ENCODE results near the gene MRPL11.
"Not testable (repeated sequence)": the region's sequence is repeated elsewhere in the genome, so short reads cannot be mapped to it uniquely, and the experiment has no call there.

MRPL11 gene

DNA sequence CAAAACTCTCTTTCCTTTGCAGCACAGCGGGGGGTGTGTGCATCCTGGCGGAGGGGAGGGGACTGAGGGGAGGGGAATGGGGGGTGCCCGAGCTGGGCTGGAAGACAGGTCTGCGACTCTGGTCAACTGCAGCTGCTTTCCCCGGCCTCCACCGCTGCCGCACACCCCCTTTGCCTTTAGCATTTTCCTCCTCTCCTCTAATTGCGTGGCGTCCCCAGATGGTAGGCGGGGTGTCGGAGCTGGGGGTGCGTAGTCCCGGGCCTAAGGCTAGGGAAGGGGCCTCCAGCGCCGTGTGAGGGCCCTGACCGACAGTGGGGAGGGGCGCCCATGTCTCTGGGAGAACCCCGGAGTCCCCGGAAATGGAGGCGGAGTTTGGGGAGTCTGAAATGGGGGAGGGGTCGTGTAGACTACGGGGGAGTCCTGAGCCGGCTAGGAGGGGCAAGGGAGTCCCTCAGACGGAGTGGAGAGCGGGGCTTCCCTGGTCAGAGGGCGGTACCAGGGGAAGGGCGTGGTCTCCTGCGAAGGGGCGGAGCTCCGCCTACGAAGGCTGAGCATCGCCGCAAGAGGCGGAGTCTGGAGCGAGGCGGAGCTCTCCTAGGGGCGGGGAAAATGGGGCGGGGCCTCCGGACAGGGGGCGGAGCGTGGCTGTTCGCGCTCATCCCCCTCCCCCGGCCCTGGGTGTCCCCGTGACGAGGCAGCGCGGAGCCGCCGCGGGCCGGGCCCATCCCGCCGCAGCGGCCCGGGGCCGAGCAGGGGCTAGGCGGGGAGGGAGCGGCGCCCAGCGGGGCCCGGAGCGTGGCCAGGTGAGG is 27.8 kb upstream of the MRPL11 start, which contains the start of gene PELI3:
Gene PELI3 (plus strand): TSS at position 681 of the 809 bp plus-strand sequence. CDS start 1,224 bp downstream, outside the sequence.
- DNase-seq: peak; percentile 79 to 87

DNA sequence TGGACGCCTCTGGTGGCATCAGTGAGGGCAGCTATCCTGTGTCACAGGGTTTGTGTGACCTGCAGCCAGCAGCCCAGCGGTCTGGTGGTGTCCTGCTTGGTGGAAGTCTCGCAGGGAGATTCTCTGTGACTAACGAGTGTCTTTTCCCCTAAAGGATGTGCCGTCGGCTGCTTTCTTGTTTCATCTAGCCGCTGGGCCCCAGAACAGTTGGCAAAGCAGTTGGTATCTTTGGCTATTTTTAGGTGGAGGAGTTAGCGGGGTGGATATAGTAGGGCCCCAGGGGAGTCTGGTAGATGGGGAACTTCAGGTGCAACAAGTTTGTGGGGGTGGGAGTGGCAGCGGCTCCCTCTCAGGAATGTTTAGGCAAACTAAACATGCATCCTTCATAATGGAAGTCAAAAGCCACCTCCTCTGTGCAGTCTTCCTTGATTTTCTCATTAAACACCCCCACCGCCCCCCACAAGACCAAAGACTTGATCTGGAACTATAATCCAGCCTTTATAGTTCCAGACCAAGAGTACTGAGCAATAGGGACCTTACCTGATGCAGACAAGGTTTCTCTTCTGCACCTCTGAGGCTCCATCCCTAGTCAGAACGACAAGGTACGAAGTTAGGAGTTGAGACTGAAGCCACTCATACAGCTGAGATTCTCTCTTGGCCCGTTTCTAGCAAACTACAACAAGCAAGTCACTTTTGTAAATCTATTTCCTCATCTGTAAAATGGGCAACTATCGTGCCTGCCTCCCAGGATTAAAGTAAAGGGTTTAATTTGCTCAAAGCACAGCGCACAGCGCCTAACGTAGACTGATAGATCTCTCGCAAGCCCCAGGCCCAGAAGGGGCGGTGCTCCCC is 27.0 kb upstream of the MRPL11 start:
- DNase-seq: no peak

DNA sequence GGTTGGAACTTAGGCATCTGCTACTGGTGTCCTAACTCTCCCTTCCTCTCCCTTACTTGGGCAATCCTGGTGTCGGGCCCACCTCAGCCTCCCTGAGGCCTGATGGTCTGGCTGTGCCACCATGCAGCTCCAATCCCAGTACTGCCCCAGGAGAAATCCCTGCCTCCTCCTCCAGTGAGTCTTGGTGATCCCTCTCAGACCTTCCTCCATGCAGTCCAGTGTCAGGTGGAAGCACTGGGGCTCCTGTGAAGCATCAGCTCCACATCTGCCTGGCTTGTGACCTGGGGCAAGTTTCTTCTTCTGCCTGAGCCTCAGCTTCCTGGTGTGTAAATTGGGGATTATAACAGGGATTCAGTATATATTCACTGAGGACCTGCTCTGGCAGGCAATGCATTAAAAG is 26.3 kb upstream of the MRPL11 start:
- DNase-seq: no peak

DNA sequence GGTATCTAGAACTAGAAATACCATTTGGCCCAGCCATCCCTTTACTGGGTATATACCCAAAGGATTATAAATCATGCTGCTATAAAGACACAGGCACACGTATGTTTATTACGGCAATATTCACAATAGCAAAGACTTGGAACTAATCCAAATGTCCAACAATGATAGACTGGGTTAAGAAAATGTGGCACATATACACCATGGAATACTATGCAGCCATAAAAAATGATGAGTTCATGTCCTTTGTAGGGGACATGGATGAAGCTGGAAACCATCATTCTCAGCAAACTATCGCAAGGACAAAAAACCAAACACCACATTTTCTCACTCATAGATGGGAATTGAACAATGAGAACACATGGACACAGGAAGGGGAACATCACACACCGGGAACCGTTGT is 25.5 kb upstream of the MRPL11 start:
- not testable (repeated sequence) for DNase-seq

DNA sequence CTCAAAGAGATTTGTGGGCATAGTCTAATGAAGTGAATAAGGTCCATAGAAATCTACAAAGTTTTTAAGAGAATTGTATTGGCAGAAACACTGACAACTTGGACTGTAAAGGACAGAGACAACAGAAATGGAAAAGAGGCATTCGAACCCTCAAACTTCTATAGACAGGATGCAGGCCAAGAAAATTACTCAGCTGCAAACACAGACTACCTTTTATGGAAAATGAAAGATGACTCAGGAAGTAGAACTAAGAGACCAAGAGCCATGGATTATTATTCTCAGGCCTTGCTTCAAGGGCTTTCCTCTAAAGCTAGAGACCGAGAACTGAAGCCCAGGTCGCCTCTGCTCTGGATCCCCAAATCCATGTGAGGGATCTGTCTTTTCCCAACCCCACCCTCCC is 24.3 kb upstream of the MRPL11 start:
- DNase-seq: no peak

DNA sequence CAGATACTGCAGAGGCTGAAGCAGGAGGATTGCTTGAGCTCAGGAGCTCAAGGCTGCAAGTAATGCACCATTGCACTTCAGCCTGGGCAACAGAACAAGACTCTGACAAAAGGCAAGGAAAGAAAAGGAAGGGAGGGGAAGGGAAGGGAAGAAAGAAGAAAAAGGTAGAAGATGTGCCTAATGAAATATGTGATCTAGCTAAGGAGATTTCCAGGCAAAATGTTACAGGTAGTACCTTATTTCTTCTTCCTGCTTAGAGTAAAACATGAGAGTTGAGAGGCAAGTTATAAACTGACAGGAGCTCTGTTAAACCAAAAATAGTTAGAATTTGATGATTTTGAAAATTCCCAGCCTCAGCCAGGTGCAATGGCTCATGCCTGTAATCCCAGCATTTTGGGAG is 23.4 kb upstream of the MRPL11 start:
- no peak for DNase-seq

DNA sequence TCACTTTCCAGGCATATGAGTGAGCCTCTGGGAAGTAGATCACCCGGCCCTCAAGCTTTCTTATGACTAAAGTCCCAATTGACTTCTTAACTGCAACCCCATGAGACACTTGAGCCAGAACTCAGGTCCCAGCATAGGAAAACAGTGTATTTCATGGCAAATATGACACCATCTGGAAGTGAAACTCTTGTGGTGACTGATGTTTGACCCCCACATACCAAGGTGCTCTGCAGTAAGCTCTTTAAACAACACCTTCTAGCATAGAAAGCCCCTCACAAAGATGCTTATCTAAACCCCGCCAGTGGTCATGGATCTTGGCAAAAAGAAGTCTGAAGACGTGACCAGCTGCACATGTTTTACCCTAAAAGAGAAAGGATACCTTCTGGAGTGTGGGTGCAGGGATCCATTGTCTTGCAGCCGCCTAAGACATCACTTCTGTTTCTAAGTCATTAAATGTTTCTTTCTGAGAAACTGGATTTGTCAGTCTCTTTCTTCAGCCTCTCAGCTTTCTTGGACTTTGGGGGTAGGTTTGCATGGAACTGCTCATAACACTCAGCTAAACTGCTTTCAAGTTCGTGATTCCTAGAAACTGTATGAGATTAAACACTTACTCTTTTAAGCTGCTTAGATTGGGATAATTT is 20.6 kb upstream of the MRPL11 start:
- no peak for DNase-seq

DNA sequence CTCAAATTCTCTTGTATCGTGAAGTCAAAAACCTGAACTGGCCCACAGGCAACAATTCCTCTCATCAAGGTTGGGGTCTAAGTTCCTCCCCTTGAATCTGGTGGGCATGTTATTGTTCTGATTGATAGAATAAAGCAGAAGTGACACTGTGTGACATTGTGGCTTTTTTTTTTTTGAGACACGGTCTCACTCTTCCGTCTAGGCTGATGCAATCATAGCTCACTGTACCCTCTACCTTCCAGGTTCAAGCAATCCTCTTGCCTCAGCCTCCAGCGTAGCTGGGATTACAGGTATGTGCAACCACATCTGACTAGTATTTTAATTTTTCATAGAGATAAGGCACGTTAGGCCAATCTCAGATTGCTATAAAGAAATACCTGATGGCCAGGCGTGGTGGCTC is 19.2 kb upstream of the MRPL11 start:
- DNase-seq: peak in 1 of 2 experiments; percentile 10

DNA sequence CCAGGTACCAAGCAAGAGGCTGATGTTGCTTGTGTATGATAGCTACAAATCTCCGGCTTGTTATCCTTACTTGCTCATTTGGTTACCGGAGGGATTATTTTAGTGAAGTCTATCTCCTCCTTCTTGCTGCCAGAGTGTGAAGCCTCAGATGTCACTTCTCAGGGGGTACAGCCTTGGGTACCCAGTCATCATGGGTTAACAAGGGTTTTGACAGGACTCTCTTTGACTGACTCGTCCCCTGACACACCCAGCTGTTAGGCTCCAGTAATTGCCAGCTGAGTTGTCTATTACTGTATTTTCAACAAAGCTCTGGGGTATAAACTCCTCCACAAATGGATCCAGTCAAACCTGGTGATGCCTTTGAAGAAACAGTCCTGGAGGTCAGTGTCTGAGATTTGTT is 16.2 kb upstream of the MRPL11 start:
- DNase-seq: no peak

DNA sequence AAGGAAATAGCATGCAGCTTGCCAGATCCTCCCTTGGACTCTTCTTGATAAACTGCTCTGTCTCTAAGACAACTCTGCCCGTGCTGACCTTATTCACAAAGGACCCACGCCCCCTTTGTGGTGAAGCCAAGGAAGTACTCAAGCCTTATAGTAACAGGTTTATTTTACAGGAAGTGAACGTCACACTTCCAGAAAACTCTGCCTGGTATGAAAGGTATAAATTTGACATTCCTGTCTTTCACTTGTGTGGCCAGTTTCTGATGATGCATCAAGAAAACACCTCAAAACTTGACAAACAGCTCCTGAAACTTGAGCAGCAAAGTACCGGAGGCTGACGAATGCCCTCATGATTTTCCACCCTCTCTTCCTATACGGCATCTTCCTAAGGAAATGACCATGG is 15.6 kb upstream of the MRPL11 start:
- DNase-seq: no peak

DNA sequence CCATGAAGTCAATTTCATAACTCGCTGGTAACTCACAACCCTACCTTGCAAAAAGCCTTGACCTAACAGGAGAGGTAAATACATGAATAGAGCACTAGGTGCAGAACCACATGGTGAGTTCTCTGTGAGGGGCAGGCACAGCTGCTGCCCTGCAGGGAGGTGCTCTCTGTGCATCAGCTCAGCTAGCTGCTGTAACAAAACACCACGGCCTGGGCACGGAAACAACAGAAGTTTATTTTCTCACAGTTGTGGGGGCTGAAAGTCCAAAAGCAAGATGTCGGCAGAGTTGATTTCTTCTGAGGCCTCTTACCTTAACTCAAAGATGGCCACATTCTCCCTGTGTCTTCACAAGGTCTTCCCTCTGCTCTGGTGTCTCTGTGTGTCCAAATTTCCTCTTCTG is 13.0 kb upstream of the MRPL11 start:
- DNase-seq: no peak

DNA sequence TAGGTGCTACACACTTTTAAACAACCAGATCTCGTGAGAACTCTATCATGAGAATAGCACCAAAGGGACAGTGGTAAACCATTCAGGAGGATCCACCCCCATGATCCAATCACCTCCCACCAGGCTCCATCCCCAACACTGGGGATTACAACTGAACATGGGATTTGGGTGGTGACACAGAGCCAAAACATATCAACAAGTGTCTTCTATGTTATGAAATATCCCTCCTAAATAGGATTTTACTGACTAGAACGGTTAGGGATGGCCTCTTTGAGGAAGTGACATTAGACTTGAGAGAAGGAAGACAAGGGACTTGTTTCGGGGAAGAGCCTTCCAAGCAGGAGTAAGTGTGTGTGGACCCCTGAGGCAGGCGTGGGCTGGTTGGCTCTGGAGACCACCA is 11.9 kb upstream of the MRPL11 start:
- no peak for DNase-seq

DNA sequence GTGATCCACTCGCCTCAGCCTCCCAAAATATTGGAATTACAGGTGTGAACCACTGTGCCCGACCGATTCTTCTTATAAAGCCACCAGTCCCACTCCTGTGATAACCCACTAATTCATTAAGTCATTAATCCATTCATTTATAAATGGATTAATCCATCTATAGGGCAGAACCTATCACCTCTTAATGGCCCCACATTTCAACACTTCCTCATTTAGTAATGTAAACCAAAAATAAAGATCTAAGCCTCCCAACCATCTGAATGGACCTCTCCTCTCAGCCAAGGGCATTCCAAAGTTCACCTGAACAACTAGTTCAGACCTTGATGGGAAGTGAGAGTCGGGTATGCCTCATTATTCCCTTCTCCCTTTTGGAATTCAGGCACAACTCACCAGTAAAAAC is 9.9 kb upstream of the MRPL11 start:
- DNase-seq: no peak

DNA sequence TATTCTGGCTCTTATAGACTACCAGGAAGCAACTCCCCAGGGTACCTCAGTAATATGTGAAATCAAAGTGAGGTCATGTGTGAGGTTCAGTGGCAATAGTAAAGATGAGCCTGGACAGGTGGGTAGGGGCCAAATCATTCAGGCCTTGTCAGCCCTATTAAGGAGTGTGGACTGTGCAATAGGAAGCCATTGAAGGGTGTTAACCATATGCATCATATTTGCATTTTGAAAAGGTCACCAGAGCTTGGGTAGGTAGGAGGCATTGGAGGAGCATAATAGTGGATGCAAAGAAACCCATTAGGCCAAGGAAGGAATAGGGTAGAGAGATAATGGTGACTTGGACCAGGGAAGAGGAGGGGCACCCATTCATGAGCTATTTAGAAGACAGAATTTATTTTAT is 8.4 kb upstream of the MRPL11 start:
- no peak for DNase-seq

DNA sequence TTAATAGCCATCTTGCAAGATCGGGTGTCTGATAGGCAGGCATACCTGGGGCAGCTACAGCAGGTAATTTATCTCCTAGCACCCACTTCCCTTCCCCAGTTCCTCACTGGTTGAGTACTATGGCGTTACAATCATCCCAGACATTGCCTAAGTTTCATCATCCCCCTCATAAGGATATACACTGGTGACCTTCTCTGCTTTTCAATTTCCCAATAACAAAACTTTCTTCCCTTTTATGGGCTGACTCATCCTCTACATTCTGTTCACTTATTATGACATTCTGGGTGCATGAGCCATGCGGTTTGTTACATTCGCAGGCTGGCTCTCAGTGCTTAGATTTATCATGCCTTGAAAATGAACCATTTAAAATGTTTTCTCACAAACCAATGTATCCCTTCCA is 5.0 kb upstream of the MRPL11 start:
- DNase-seq: peak; percentile 57 to 83

DNA sequence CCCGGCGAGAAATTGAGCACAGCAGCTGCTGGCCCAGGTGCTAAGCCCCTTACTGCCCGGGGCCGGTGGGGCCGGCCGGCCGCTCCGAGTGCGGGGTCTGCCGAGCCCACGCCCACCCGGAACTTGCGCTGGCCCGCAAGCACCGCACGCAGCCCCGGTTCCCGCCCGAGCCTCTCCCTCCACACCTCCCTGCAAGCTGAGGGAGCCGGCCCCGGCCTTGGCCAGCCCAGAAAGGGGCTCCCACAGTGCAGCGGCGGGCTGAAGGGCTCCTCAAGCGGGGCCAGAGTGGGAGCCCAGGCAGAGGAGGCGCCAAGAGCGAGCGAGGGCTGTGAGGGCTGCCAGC is 2.3 kb upstream of the MRPL11 start:
- not testable (repeated sequence) for DNase-seq

DNA sequence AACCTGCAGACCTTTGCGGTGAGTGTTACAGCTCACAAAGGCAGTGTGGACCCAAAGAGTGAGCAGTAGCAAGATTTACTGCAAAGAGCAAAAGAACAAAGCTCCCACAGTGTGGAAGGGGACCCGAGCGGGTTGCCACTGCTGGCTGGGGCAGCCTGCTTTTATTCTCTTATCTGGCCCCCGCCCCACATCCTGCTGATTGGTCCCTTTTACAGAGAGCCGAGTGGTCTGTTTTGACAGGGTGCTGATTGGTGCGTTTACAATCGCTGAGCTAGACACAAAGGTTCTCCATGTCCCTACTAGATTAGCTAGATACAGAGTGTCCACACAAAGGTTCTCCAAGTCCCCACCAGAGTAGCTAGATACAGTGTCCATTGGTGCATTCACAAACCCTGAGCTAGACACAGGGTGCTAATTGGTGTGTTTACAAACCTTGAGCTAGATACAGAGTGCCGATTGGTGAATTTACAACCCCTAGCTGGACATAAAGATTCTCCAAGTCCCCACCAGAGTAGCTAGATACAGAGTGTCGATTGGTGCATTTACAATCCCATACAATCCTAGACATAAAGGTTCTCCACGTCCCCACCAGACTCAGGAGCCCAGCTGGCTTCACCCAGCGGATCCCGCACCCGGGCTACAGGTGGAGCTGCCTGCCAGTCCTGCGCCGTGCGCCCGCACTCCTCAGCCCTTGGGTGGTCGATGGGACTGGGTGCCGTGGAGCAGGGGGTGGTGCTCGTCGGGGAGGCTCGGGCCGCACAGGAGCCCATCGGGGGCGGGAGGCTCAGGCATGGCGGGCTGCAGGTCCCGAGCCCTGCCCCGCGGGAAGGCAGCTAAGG is 1.7 kb upstream of the MRPL11 start:
- not testable (repeated sequence) for DNase-seq

DNA sequence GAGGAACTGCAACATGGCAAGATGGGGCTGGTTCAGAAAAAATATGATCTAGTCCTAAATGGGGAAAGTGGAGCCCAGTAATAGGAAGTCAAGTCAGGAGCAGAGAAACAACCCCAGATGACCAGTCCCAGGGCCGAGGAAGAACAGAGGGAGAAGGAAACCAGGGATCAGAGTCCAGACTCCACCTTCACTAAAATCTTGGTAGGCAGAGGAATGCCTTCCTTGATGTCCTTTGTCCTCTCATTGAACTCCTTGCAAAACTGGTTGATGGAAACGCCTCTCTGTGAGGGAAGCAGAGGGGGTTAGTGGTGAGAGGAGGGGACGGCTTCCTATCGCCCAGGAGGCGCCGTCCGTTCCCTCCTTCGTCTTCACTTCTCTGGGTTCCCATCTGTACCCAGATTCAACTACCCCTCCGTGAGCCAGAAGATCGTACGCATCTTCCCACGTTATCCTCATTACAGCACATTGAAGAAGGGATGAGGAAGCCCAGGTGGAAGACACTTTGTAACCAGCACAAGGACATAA is 607 bp downstream of the MRPL11 start:
- DNase-seq: no peak

DNA sequence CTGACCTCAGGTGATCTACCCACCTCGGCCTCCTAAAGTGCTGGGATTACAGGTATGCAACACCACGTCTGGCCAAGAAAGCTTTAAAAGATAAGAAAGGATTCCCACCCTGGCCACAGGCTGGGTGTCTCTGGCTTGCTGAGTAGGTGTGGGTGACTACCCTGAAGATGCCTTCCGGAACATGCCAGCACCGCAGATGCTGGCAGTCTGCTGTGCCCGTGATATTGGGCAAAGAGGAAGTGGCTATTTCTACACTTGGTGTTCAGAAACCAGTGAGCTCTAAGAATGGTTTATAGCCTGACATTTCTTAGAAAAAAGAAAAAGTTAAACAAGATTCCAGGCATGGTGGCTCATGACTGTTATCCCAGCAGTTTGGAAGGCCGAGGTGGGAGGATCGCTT is 6.1 kb downstream of the MRPL11 start:
- no peak for DNase-seq

DNA sequence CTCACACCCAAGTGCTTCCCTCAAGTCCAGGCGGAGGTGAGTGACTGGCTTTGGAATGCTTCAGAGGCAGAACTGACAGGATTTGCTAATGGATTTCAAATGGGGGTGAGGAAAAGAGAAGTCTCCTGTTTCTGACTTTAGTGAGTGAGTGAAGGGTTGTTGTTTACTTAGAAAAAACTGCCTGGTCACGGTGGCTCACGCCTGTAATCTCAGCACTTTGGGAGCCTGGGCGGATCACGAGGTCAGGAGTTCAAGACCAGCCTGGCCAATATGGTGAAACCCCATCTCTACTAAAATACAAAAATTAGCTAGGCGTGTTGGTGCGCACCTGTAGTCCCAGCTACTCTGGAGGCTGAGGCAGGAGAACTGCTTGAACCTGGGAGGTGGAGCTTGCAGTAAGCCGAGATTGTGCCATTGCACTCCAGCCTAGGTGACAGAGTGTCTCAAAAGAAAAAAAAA is 6.7 kb downstream of the MRPL11 start:
- not testable (repeated sequence) for DNase-seq

DNA sequence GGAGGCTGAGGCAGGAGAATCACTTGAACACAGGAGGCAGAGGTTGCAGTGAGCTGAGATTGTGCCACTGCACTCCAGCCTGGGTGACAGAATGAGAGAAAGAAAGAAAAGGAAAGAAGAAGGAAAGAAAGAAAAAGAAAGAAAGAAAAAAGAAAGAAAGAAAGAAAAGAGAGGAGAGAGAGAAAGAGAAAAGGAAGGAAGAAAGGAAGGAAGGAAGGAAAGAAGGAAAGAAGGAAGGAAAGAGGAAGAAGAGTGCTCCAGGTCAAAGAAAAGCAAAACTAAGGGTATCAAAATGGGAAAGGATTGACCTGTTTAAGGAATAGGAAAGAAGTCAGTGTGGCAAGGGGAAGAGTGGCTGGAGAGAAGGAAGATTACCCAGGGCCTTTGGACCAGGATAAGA is 7.4 kb downstream of the MRPL11 start:
- DNase-seq: not testable (repeated sequence)

DNA sequence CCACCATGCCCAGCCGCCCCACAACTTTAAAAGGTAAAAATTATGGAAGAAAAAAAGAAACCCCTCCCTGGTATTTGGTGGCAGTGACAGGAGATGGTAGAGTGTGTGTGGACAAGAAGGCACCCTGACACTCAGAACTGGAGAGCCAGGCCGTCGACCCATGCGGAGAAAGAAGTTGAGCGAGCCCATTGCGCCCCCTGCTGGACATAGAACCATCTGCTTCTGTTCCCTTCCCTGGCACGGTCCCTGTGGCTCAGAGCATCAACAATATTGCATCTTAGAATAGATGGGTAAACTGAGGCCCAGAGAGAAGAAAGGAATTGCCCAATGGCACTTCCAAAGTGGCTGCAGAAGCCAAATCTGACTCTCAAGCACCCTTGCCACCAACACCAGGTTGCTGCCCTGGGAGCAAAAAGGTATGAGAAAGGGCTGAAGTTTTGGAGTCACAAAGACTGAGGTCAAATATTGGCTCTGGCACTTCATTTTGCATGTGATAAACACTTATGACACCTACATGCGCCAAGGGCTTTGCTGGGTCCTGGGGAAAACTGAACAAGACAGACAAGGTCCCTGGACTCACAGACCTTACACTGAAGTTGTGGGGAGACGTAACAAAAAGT is 8.6 kb downstream of the MRPL11 start:
- peak; percentile 77 to 86 for DNase-seq
